K562 (cell line): ENCODE measurements around the gene NBPF20.
"Not testable (repeated sequence)": the region's sequence is repeated elsewhere in the genome, so short reads cannot be mapped to it uniquely, and the experiment has no call there.

Experiments used
- GABPA ChIP-seq: fragments of 200-800 bp; sonication (Bioruptor generic); conservative IDR thresholded peaks from 2 replicates; pipeline ENCODE4 v1.6.1; 2016; ENCODE audit warnings: low read depth, missing genetic modification characterization, missing compliant biosample characterization
- TF ChIP-seq, protein P1 (sequence below): fragments of 450-650 bp; IDR thresholded peaks from 2 replicates; pipeline ENCODE4 v1.6.1; 2016; ENCODE audit warnings: low read depth, mild to moderate bottlenecking, moderate library complexity
- TF ChIP-seq, protein P2 (sequence below), 3 experiments: IDR thresholded peaks in 2 of 3; conservative IDR thresholded peaks in 1 of 3; 2 replicates each; pipeline ENCODE4 v1.5.1; 2011 to 2012; ENCODE audit warnings: low read length in 3 of 3, mild to moderate bottlenecking in 3 of 3, control low read depth in 2 of 3, improper control_type of control experiment in 1 of 3, inconsistent platforms in 1 of 3, low read depth in 1 of 3, mixed read lengths in 1 of 3, moderate library complexity in 1 of 3; ENCODE audit not compliant: insufficient read depth in 2 of 3

DNA sequence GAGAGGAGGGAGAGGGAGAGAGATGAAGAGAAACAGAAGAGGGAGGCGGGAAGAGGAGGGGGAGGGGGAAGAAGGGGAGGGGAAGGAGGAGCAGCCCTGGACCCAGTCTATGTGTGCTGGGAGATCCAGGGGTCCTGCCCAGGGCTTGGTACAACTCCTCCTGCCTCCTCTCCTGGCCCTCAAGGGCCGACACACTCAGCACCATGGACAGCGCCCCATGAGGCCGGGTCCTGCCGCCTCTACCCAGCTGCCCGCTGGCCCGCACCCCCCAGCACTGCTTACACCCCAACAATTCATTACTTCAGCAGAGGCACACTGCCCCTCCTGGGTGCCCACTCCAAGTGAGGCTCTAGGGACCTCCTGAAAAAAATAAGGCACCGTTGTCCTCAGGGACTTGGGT is 26.5 kb upstream of the NBPF20 start:
- not testable (repeated sequence) for TF ChIP-seq GABPA (tag)
- TF ChIP-seq, protein P1, sequence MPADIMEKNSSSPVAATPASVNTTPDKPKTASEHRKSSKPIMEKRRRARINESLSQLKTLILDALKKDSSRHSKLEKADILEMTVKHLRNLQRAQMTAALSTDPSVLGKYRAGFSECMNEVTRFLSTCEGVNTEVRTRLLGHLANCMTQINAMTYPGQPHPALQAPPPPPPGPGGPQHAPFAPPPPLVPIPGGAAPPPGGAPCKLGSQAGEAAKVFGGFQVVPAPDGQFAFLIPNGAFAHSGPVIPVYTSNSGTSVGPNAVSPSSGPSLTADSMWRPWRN, result not testable (repeated sequence)
- TF ChIP-seq, protein P2, sequence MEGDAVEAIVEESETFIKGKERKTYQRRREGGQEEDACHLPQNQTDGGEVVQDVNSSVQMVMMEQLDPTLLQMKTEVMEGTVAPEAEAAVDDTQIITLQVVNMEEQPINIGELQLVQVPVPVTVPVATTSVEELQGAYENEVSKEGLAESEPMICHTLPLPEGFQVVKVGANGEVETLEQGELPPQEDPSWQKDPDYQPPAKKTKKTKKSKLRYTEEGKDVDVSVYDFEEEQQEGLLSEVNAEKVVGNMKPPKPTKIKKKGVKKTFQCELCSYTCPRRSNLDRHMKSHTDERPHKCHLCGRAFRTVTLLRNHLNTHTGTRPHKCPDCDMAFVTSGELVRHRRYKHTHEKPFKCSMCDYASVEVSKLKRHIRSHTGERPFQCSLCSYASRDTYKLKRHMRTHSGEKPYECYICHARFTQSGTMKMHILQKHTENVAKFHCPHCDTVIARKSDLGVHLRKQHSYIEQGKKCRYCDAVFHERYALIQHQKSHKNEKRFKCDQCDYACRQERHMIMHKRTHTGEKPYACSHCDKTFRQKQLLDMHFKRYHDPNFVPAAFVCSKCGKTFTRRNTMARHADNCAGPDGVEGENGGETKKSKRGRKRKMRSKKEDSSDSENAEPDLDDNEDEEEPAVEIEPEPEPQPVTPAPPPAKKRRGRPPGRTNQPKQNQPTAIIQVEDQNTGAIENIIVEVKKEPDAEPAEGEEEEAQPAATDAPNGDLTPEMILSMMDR (IDR thresholded peaks at IDR 0.05 in 2 of 3, conservative IDR thresholded peaks at IDR 0.05 in 1 of 3; ENCODE audit: insufficient read depth in 2 of 3, low read depth in 1 of 3, low read length in 3 of 3), result not testable (repeated sequence)
